GM23248 (cell line): ENCODE results near the gene IGFBPL1.

Source experiments
- EZH2 ChIP-seq: fragments of 200-600 bp; sonication (generic); IDR thresholded peaks from 2 replicates; pipeline ENCODE4 v1.6.1; 2018; ENCODE audit warnings: antibody characterized with exemption, mild to moderate bottlenecking; ENCODE audit not compliant: insufficient read depth, poor library complexity, severe bottlenecking
- EZH2phosphoT487 ChIP-seq: fragments of 200-600 bp; sonication (generic); IDR thresholded peaks from 2 replicates; pipeline ENCODE4 v1.6.1; 2018; ENCODE audit warnings: antibody characterized with exemption, moderate library complexity, mild to moderate bottlenecking, low read depth; ENCODE audit not compliant: insufficient read depth

- TF ChIP-seq EZH2 (no peak), EZH2phosphoT487 (no peak)
Measured at GRCh38 chr9:38358390-38359296, 65.6 kb downstream of the IGFBPL1 start.
